NCI-H1694 (cell line): ENCODE results near the gene ZNF335.
"Not testable (repeated sequence)": the region's sequence is repeated elsewhere in the genome, so short reads cannot be mapped to it uniquely, and the experiment has no call there.

Experiments used
- DNase-seq: peaks from one replicate; lab custom pipeline; 2025; lab: John Stamatoyannopoulos, UW

ZNF335 gene

DNA sequence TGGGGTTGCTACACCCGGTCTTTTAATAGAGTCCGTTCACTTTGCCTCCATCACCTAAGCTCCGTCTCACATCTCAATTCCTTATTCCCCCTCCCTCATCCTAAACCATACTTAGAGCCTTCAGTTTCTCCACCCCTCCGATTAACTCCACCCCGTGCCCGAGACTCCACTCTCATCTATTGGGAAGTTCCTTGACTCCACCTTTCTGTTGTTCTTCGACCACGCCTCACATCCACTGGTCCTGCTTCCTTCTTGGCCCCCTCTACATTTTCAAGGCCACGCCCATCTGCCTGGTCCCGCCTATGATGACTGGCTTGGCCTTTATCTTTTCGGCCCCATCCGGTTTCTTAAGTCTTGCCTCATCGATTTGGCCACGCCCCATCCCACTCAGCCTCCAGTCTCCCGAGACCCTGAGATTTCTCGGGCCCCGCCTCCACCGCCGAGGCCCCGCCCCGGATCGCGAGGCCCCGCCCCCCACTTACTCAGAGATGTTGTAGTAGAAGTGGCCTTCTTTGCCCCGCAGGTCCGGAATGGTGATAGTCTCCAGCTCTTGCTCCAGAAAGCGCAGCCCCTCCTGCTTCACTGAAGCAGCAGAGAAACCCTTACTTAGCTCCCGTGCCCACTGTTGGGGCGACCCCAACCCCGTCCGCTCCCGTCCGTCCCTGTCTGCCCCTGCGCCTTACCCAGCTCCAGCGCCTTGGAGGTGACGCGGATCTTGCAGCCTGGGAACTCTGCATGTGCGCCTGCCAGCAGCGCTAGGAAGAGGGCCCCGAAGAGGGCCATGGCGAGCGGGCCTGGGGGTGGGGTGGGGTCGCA is 61.1 kb downstream of the ZNF335 start:
- no peak for DNase-seq

DNA sequence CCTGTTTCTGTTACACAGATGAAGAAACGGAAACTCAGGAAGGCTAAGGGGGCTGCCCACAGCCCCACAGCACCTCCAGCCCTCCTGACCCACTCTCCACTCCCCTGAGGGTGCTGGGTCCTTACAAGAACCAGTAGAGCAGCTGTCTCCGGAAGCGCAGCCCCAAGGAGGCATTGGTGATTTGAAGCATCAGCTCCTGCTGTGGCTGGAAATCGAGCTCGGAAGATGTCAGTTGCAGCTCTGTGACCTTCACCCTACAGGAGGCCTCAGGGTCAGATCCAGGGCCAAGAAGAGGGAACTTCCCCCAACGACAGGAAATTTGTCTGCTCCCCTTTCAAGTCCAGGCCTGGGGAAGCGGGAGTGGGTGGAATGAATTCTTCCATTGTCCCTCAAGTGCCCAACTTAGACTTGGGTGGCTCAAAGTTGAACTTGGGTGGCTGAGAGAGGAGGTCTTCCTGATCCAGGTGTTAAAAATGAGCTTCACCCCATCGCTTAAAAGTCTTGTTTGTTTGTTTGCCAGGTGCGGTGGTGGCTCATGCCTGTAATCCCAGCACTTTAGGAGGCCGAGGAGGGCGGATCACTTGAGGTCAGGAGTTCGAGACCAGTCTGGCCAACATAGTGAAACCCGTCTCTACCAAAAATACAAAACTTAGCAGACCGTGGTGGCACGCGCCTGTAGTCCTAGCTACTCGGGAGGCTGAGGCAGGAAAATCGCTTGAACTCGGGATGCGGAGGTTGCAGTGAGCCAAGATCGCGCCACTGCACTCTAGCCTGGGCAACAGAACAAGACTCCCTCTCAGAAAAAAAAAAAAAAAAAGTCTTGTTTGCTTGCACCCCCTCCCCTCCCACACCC is 62.0 kb downstream of the ZNF335 start:
- DNase-seq: no peak

DNA sequence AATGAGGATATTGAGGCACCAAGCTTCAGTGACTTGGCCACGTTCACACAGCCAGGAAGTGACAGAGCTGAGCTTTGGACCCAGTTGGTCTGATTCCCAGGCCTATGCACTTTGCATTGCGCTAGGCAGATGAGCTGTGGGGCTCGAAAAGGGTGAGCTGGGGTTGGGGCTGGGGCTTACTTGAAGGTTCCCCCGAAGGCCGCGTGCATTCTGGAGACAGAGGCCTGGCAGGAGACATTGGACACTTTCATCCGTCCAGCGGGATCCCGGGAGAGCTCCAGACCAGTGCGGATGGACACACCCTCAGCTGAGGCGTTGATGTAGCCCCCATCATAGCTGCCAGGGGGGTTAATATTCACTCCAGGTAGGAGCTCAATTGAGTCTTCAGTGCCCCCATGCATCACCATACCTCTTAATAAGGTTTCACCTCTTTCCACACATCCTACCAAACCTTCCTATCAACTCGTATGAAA is 62.6 kb downstream of the ZNF335 start:
- no peak for DNase-seq

DNA sequence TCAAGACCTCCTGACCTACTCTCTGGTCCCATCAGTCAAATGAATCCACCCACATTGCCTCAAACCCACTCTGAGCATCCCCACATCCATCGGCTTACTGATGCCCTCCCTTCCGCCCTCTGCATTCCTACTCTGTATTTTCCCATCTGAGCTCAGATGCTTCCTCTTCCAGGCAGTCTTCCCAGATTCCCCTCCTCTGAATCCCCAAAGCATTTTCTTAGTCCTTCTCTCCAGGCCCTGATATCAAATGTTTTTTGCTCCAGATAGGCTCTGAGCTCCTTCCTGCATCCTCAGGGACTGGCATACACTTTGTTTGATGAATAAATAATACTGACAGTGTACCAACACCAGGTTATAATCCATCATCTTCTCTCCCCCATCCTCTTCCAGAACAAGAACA is 63.9 kb downstream of the ZNF335 start:
- DNase-seq: no peak

DNA sequence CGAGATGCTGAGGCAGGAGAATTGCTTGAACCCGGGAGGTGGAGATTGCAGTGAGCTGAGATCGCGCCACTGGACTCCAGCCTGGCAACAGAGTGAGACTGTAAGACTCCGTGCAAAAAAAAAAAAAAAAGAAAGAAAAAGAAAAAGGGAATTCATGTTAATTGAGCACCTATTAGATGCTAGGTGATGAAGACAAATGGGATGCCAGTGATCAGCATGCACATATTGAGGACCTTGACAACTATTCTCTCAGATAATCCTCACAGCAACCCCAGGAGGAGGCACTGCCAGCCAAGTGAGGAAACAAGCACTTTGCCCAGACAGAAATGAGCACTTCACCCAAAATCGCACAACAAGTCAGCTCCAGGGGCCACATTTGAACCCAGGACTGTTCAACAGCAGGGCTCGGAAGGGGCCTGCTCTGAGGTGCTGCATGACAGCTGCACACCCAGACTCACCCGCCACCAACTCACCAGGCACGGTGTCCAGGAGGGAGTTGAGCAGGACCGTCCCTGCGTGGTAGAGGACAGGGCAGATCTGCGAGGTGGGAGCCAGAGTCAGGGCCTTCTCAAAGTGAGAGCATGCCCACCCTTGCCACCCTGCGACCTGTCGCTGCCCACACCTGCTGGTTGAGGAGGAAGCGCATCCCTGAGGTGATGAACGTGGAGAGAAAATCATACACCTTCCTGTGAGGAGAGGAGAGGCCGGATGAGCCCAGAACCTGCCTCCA is 64.6 kb downstream of the ZNF335 start:
- DNase-seq: no peak

DNA sequence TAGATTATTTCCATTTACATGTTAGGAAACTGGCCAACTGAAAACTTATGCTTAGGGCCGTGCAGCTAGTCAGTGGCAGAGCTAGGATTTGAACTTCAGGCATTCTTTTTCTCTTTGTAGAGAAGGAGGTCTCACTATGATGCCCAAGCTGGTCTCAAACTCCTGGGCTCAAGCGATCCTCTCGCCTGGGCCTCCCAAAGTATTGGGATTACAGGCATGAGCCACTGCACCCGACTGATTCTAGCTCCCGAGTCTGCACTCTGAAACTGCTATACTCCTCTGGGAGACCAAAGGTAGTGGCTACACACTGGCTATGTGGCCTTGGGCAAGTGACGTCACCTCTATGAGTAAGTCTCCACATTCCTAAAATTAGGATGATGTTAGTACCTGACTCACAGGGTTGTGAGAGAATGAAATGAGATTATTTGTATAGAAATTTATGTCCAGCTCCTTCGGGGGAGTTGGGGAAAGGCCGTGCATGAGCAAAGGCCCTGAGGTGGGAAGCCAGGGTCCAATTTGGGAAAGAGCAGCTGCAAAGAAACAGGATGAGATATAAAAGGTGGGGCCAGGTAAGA is 66.4 kb downstream of the ZNF335 start:
- DNase-seq: no peak

DNA sequence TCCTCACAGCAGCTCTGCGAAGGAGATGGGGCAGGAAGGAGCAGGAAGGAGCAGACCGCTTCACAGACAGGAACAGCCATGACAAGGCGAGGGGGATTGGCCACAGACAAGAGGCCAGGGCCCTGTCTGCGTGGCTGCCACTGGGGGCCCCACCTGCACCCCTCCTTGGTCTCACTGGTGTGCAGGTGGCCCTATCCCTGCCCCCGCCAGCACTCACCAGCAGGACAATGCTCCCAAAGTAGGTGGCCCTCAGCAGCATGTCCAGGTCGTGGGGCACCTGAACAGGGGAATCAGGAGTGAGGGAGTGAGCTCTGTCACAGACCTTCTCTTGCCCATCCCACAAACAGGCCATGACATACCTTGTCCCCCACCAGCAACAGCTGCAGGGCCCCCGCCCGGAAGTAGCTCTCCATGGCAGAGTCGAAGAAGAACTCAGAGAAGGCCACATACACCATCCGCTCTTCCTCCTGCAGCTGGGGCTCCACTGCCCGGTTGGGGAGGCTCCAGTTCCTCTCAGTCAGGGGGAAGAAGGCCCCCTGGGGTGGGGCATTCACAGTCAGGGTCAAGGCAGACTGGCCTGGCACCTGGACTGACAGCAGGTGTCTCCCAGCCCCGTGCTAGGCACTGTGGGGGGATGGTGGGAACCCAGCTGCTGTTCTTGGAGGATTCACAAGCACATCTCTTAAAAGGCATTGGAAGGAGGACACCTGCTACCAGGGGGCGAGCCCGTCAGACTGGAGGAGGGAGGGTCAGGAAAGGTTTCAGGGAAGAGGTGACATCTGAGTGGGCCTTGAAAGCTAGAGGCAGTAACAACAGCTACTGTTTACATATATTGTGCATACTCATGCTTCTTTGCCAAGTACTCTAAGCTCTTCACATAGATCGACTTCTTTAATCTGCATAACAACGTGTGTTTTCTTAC is 67.2 kb downstream of the ZNF335 start:
- no peak for DNase-seq

DNA sequence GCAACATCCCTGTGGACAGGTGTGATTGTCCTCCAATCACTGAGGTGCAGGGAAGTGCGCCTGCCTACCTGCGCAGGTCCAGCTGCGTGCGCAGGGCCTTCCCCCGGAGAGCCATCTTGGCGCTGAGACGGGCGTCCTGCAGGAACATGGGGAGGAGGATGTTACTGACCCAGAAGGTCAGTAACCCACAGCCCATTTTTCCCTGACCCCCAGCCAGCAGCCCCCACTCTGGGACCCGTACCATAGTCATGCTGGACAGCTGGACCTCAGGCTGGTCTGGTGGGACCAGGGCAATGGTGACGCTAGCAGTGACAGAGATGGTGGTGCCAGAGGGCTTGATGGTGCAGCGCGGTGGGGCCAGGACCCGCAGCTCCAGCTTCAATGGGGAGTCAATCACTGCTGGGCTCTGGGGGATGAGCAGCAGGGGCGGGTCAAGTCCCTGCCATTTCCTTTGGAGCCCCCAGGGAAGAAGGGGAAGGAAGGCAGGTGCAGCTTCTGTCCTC is 69.8 kb downstream of the ZNF335 start:
- DNase-seq: no peak

DNA sequence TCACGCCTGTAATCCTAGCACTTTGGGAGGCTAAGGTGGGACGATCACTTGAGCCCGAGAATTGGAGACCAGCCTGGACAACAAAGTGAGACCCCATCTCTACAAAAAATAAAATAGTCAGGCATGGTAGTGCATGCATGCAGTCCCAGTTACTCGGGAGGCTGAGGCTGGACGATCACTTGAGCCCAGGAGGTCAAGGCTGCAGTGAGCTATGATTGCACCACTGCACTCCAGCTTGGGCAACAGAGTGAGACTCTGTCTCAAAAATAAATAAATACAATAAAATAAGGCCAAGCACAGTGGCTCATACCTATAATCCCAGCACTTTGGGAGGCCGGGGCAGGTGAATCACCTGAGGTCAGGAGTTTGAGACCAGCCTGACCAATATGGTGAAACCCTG is 70.7 kb downstream of the ZNF335 start:
- DNase-seq: not testable (repeated sequence)

DNA sequence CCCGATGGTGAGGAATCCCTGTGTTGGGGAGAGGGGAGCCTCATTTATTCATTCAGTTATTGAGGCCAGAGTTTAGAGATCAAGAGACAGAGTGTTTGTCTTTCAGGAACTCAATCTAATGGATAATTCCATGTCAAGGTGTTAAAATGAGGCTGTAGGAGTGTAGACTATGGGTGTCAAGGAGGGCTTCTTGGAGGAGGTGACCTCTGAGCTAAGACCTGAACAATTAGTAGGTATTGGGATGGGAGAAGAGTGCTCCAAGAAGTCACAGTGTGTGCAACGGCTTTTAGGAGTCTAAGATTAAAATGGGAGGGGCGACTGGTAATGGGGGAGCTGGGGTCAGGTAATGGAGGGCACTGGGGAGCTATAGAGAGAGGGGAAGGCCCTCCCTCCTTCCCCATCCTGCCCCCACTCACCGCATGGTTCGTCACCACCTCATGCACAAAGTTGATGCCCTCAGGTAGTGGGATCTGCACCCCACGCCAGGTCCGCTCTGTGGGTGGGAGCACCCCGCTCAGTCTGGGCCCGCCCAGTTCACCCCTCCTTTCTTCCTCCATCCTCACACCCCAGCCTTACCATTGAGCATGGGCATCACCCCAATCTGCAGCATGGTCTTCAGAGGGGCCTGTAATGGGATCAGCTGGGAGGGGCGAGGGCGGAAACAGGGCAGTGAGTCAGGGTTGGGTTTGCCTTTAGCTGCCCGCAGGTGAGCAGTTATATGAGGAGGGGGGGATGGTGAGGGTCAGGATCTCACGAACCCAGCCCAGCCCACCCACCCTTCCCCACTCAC is 72.8 kb downstream of the ZNF335 start:
- DNase-seq: no peak
